DND-41 (cell line): Measurements from ENCODE around the gene MGAT2.
"Not testable (repeated sequence)": the region's sequence is repeated elsewhere in the genome, so short reads cannot be mapped to it uniquely, and the experiment has no call there.

Experiments used
- ATAC-seq: fragments of 200-7000 bp; cut with Tn5 transposase; 3 replicates; pipeline ENCODE4 v1.9.1; 2021; ENCODE audit warnings: low read depth; ENCODE audit not compliant: insufficient read depth
- DNase-seq: peaks from one replicate; pipeline ENCODE4 v3.0.0-alpha.2; 2020
- H2AFZ ChIP-seq: 2 replicates; pipeline ENCODE4 v1.6.0; 2012; ENCODE audit warnings: low read depth, low read length
- H3K27ac ChIP-seq: 2 replicates; pipeline ENCODE4 v1.5.1; 2012; ENCODE audit warnings: low read length, inconsistent platforms
- H3K27me3 ChIP-seq: fragments of 200-600 bp; sonication (generic); 2 replicates; pipeline ENCODE4 v1.6.0; 2012; ENCODE audit warnings: low read length, mild to moderate bottlenecking, inconsistent platforms; ENCODE audit not compliant: insufficient read depth, poor library complexity
- H3K36me3 ChIP-seq: 2 replicates; pipeline ENCODE4 v1.5.1; 2012; ENCODE audit warnings: low read length, inconsistent platforms; ENCODE audit not compliant: insufficient read depth
- H3K4me1 ChIP-seq: 2 replicates; pipeline ENCODE4 v1.5.1; 2012; ENCODE audit warnings: mild to moderate bottlenecking, low read length; ENCODE audit not compliant: insufficient read depth
- H3K4me2 ChIP-seq: 2 replicates; pipeline ENCODE4 v1.6.0; 2012; ENCODE audit warnings: mild to moderate bottlenecking, moderate library complexity, low read length, inconsistent platforms; ENCODE audit not compliant: insufficient read depth
- H3K4me3 ChIP-seq, 2 experiments: fragments of 200-600 bp in 1 of 2; shearing (Covaris generic) in 1 of 2; 2 replicates each; pipeline ENCODE4 v1.5.1; 2012 to 2016; ENCODE audit warnings: inconsistent platforms in 2 of 2, low read length in 2 of 2, mild to moderate bottlenecking in 2 of 2, low read depth in 1 of 2, moderate library complexity in 1 of 2
- H3K79me2 ChIP-seq: 2 replicates; pipeline ENCODE4 v1.6.0; 2012; ENCODE audit warnings: low read length, inconsistent platforms; ENCODE audit not compliant: insufficient read depth
- H3K9ac ChIP-seq: 2 replicates; pipeline ENCODE4 v1.6.0; 2012; ENCODE audit warnings: low read depth, mild to moderate bottlenecking, inconsistent platforms, low read length, moderate library complexity
- H3K9me3 ChIP-seq: 2 replicates; pipeline ENCODE4 v1.5.1; 2012; ENCODE audit warnings: low read length, moderate library complexity, mild to moderate bottlenecking, inconsistent platforms; ENCODE audit not compliant: insufficient read depth, severe bottlenecking
- H4K20me1 ChIP-seq: 2 replicates; pipeline ENCODE4 v1.6.0; 2012; ENCODE audit warnings: low read length; ENCODE audit not compliant: insufficient read depth
- EZH2 ChIP-seq: IDR thresholded peaks from 3 replicates; pipeline ENCODE4 v1.6.1; 2012; ENCODE audit warnings: borderline replicate concordance, low read depth, mild to moderate bottlenecking, moderate library complexity, low read length, inconsistent platforms; ENCODE audit not compliant: severe bottlenecking
- TF ChIP-seq, protein P1 (sequence below): IDR thresholded peaks from 2 replicates; pipeline ENCODE4 v1.5.1; 2012; ENCODE audit warnings: borderline replicate concordance, low read length, moderate library complexity, mild to moderate bottlenecking; ENCODE audit not compliant: poor library complexity, severe bottlenecking; ENCODE audit errors: extremely low read depth

MGAT2 gene

GRCh38 chr14:49641697-49642129, 21.1 kb downstream of the MGAT2 start:
- DNase-seq (no peak), ATAC-seq (no peak)
- Histone ChIP-seq H3K9me3 (no peaks in the 10 kb centered on the region), H3K79me2 (peaks cover 45% of the 10 kb centered on the region), H3K27ac (no peak overlapping the region), H3K9ac (no peak overlapping the region), H4K20me1 (peaks cover 3% of the 10 kb centered on the region; the same call in 1 of the 2 replicates), H3K4me2 (no peak overlapping the region), H3K36me3 (peaks cover 57% of the 10 kb centered on the region), H3K4me1 (peaks cover 5% of the 10 kb centered on the region), H2AFZ (no peak overlapping the region), H3K4me3 (no peak overlapping the region), H3K27me3 (no peaks in the 10 kb centered on the region)
- no peak for TF ChIP-seq EZH2
- TF ChIP-seq, protein P1, sequence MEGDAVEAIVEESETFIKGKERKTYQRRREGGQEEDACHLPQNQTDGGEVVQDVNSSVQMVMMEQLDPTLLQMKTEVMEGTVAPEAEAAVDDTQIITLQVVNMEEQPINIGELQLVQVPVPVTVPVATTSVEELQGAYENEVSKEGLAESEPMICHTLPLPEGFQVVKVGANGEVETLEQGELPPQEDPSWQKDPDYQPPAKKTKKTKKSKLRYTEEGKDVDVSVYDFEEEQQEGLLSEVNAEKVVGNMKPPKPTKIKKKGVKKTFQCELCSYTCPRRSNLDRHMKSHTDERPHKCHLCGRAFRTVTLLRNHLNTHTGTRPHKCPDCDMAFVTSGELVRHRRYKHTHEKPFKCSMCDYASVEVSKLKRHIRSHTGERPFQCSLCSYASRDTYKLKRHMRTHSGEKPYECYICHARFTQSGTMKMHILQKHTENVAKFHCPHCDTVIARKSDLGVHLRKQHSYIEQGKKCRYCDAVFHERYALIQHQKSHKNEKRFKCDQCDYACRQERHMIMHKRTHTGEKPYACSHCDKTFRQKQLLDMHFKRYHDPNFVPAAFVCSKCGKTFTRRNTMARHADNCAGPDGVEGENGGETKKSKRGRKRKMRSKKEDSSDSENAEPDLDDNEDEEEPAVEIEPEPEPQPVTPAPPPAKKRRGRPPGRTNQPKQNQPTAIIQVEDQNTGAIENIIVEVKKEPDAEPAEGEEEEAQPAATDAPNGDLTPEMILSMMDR: no peak

GRCh38 chr14:49642163-49642562, 21.6 kb downstream of the MGAT2 start:
- H2AFZ ChIP-seq: no peak overlapping the region
- no peaks in the 10 kb centered on the region for H3K9me3 ChIP-seq
- H3K36me3 ChIP-seq: peaks cover 57% of the 10 kb centered on the region
- peaks cover under 1% of the 10 kb centered on the region; the same call in 1 of the 2 replicates for H3K4me1 ChIP-seq
- peaks cover 3% of the 10 kb centered on the region; the same call in 1 of the 2 replicates for H4K20me1 ChIP-seq
- TF ChIP-seq, protein P1: no peak
- no peak for TF ChIP-seq EZH2
- H3K4me3 ChIP-seq: no peak overlapping the region
- H3K79me2 ChIP-seq: peaks cover 45% of the 10 kb centered on the region
- DNase-seq (no peak), ATAC-seq (no peak)
- H3K27me3 ChIP-seq: no peaks in the 10 kb centered on the region
- H3K27ac ChIP-seq: no peak overlapping the region
- H3K9ac ChIP-seq: no peak overlapping the region
- no peak overlapping the region for H3K4me2 ChIP-seq

- Histone ChIP-seq H3K36me3 (peaks cover 43% of the 10 kb centered on the region), H3K4me2 (no peak overlapping the region), H2AFZ (no peak overlapping the region), H4K20me1 (no peaks in the 10 kb centered on the region), H3K27me3 (no peaks in the 10 kb centered on the region), H3K9me3 (no peaks in the 10 kb centered on the region), H3K4me1 (no peaks in the 10 kb centered on the region), H3K9ac (no peak overlapping the region), H3K79me2 (peaks cover 8% of the 10 kb centered on the region), H3K27ac (no peak overlapping the region), H3K4me3 (no peak overlapping the region)
- no peak for TF ChIP-seq EZH2
- TF ChIP-seq, protein P1: no peak
- no peak for ATAC-seq
- DNase-seq: no peak
These were observed 32.9 kb downstream of the MGAT2 start for GRCh38 chr14:49653508-49653907.

DNA sequence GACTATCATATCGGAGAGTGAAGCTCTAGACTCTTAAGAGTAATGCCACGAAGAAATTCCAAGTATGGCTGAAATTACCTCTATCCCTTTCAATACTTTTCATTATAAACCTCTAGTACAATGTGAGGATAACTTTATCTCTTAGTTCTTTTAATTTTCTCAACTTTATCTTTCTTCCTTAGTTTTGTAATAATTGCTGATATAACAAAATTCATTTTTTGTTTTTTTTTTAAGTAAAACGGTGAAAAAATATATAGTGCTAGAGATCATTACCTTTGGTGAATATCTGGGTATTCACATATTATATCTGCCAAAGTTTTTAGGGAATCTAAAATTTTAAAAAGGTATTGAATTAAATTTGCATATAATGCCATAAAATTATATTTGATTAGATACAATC, 33.9 kb downstream of the MGAT2 start:
- Histone ChIP-seq H3K36me3 (peaks cover 39% of the 10 kb centered on the region), H3K4me1 (no peaks in the 10 kb centered on the region), H3K9ac (no peak overlapping the region), H2AFZ (no peak overlapping the region), H3K27ac (no peak overlapping the region), H3K4me3 (no peak overlapping the region), H4K20me1 (no peaks in the 10 kb centered on the region), H3K9me3 (no peaks in the 10 kb centered on the region), H3K4me2 (no peak overlapping the region), H3K27me3 (no peaks in the 10 kb centered on the region), H3K79me2 (peaks cover 8% of the 10 kb centered on the region)
- ATAC-seq (no peak), DNase-seq (no peak)
- TF ChIP-seq, protein P1: no peak
- no peak for TF ChIP-seq EZH2

- H3K36me3 ChIP-seq: peaks cover 51% of the 10 kb centered on the region
These were observed 36.9 kb downstream of the MGAT2 start for GRCh38 chr14:49657500-49657899.

More at GRCh38 chr14:49657500-49657899, 36.9 kb downstream of the MGAT2 start:
- peaks cover 10% of the 10 kb centered on the region for H3K79me2 ChIP-seq
- H4K20me1 ChIP-seq, H3K4me1 ChIP-seq, H3K9me3 ChIP-seq, H3K27me3 ChIP-seq, H2AFZ ChIP-seq, H3K4me2 ChIP-seq, H3K27ac ChIP-seq, DNase-seq, ATAC-seq, H3K4me3 ChIP-seq, H3K9ac ChIP-seq: not testable (repeated sequence)
